Endothelial cell of umbilical vein (primary cell): Measurements from ENCODE around the gene THSD4. TPM values are rescaled to one million over a fixed set of nuclear protein-coding genes. Genes with fewer than 3 reads are reported as not detected.

Source experiments
- BruUV-seq: library from RNA; stranded (reverse); fragments of 400-500 nt; replicated peaks from 2 replicates; lab custom pipeline; 2021; lab: Mats Ljungman, UMichigan
- CTCF ChIA-PET: fragments of 300-600, 350-600 bp; sonication (Branson Sonifier 250); formaldehyde crosslinking; loops from one replicate; lab custom pipeline; 2021; ENCODE audit warnings: antibody characterized with exemption, inconsistent platforms; lab: Charles Lee
- POLR2A ChIA-PET: fragments of 300-600, 350-600 bp; sonication (Branson Sonifier 250); formaldehyde crosslinking; loops from one replicate; lab custom pipeline; 2021; ENCODE audit warnings: antibody characterized with exemption, inconsistent platforms; lab: Charles Lee
- DNase-seq: peaks from one replicate; pipeline ENCODE4 v3.0.0-alpha.2; 2011; ENCODE audit warnings: low read depth, low spot score
- FAIRE-seq: peaks from 2 replicates; lab custom pipeline; 2011; peaks lifted over from hg19 to GRCh38; lab: Jason Lieb, UNC
- H2AFZ ChIP-seq: 2 replicates; pipeline ENCODE4 v1.6.0; 2012; ENCODE audit warnings: low read depth, low read length, control low read depth, inconsistent platforms
- H3K27ac ChIP-seq: 2 replicates; pipeline ENCODE4 v1.5.1; 2011; ENCODE audit warnings: low read depth, mild to moderate bottlenecking, control low read depth, low read length, moderate library complexity; ENCODE audit not compliant: insufficient read depth
- H3K27me3 ChIP-seq, 2 experiments: 2 replicates each; pipeline versions ENCODE4 v1.6.0 to v1.6.1; 2011; ENCODE audit warnings: low read length in 2 of 2, mixed read lengths in 1 of 2; ENCODE audit not compliant: control insufficient read depth in 2 of 2, insufficient read depth in 2 of 2
- H3K36me3 ChIP-seq, 2 experiments: 2 replicates in 1 of 2; 3 replicates in 1 of 2; pipeline ENCODE4 v1.5.1; 2011; ENCODE audit warnings: low read length in 2 of 2, mild to moderate bottlenecking in 1 of 2, moderate library complexity in 1 of 2; ENCODE audit not compliant: control insufficient read depth in 2 of 2, insufficient read depth in 2 of 2; ENCODE audit errors: extremely low read depth in 1 of 2
- H3K4me1 ChIP-seq: 3 replicates; pipeline ENCODE4 v1.5.1; 2011; ENCODE audit warnings: mild to moderate bottlenecking, low read length; ENCODE audit not compliant: control insufficient read depth, insufficient read depth; ENCODE audit errors: extremely low read depth
- H3K4me2 ChIP-seq: 2 replicates; pipeline ENCODE4 v1.6.1; 2011; ENCODE audit warnings: low read length, control low read depth, mixed read lengths; ENCODE audit not compliant: insufficient read depth
- H3K4me3 ChIP-seq, 3 experiments: fragments of 200-600 bp in 1 of 3; sonication (generic), shearing (Covaris generic) in 1 of 3; replicated peaks in 1 of 3; 2 replicates each; pipeline ENCODE4 v1.5.1; 2011 to 2016; ENCODE audit warnings: control low read depth in 3 of 3, low read length in 3 of 3, mild to moderate bottlenecking in 2 of 3, inconsistent platforms in 1 of 3, low read depth in 1 of 3, moderate library complexity in 1 of 3; ENCODE audit not compliant: insufficient read depth in 1 of 3
- H3K79me2 ChIP-seq: 2 replicates; pipeline ENCODE4 v1.6.0; 2012; ENCODE audit warnings: low read length, inconsistent platforms; ENCODE audit not compliant: control insufficient read depth, insufficient read depth
- H3K9ac ChIP-seq: replicated peaks from 2 replicates; pipeline ENCODE3; 2011; ENCODE audit warnings: low read length, control low read depth; ENCODE audit not compliant: insufficient read depth; ENCODE audit errors: extremely low read depth
- H3K9me1 ChIP-seq: replicated peaks from 3 replicates; pipeline ENCODE4 v1.6.0; 2011; ENCODE audit warnings: mild to moderate bottlenecking, low read length; ENCODE audit not compliant: control insufficient read depth, insufficient read depth; ENCODE audit errors: extremely low read depth
- H3K9me3 ChIP-seq: replicated peaks from 2 replicates; pipeline ENCODE4 v1.5.1; 2012; ENCODE audit warnings: low read length, inconsistent platforms; ENCODE audit not compliant: control insufficient read depth, insufficient read depth
- H4K20me1 ChIP-seq: replicated peaks from 2 replicates; pipeline ENCODE3; 2011; ENCODE audit warnings: mild to moderate bottlenecking, low read length; ENCODE audit not compliant: control insufficient read depth, insufficient read depth; ENCODE audit errors: extremely low read depth
- EZH2 ChIP-seq: IDR thresholded peaks from 2 replicates; pipeline ENCODE4 v1.6.1; 2012; ENCODE audit warnings: borderline replicate concordance, low read depth, mild to moderate bottlenecking, moderate library complexity, low read length, inconsistent platforms; ENCODE audit not compliant: severe bottlenecking
- FOS ChIP-seq: IDR thresholded peaks from 2 replicates; pipeline ENCODE4 v1.6.1; 2011; ENCODE audit warnings: mild to moderate bottlenecking, low read length, moderate library complexity, borderline replicate concordance; ENCODE audit not compliant: insufficient read depth
- GATA2 ChIP-seq: IDR thresholded peaks from 2 replicates; pipeline ENCODE4 v1.7.0; 2011; ENCODE audit warnings: low read depth, mild to moderate bottlenecking, moderate library complexity, mixed read lengths, low read length; ENCODE audit not compliant: insufficient read length, insufficient read depth
- JUN ChIP-seq: IDR thresholded peaks from 2 replicates; pipeline ENCODE4 v1.6.1; 2011; ENCODE audit warnings: borderline replicate concordance, low read depth; ENCODE audit not compliant: insufficient read length, insufficient read depth
- MAX ChIP-seq: IDR thresholded peaks from 2 replicates; pipeline ENCODE4 v1.6.1; 2011; ENCODE audit not compliant: insufficient read depth, insufficient read length
- MYC ChIP-seq: IDR thresholded peaks from one replicate; pipeline ENCODE4 v1.6.1; 2011; ENCODE audit warnings: mild to moderate bottlenecking, low read depth, low read length
- POLR2A ChIP-seq: IDR thresholded peaks from 2 replicates; pipeline ENCODE4 v1.6.1; 2012; ENCODE audit warnings: low read depth, mild to moderate bottlenecking, control low read depth, low read length
- POLR2AphosphoS5 ChIP-seq: IDR thresholded peaks from 2 replicates; pipeline ENCODE4 v1.6.1; 2012; ENCODE audit warnings: low read depth, mild to moderate bottlenecking, control low read depth, low read length, moderate library complexity; ENCODE audit not compliant: insufficient read depth
- dilution Hi-C: fragments of 300-500 bp; cut with MboI; formaldehyde crosslinking; loops from one replicate; pipeline ENCODE4 v1.15.0; 2019; ENCODE audit warnings: low sequenced_read_pairs; ENCODE audit not compliant: extremely low pct_ligation_motif_present
- intact Hi-C: fragments of 100-400 bp; cut with micrococcal nuclease; formaldehyde crosslinking; loops from one replicate; pipeline ENCODE4 v1.10.0; 2022
- polyA plus RNA-seq, 4 experiments: library from polyadenylated mRNA; depleted of rRNA in 3 of 4; stranded (reverse) in 3 of 4; unstranded in 1 of 4; fragments of >200 nt; gene quantifications; 2 replicates each; pipeline versions ENCODE4 v1.2.1 to v1.2.3, GENCODE V29; 2011 to 2012; ENCODE audit warnings: missing spikeins in 1 of 4
- total RNA-seq: library from RNA; stranded (reverse); gene quantifications from 2 replicates; pipeline ENCODE4 v1.2.3, GENCODE V29; 2021
- TF ChIP-seq, protein P1 (sequence below), 2 donors: IDR thresholded peaks; 1 replicate in 1 of 2; 2 replicates in 1 of 2; pipeline ENCODE4 v1.5.1; 2011; ENCODE audit warnings: low read length in 2 of 2, mild to moderate bottlenecking in 2 of 2, moderate library complexity in 2 of 2, control low read depth in 1 of 2, inconsistent platforms in 1 of 2, low read depth in 1 of 2; ENCODE audit not compliant: insufficient read depth in 1 of 2; ENCODE audit errors: extremely low read depth in 1 of 2

Gene THSD4
- total and polyA plus RNA-seq, 2 donors (not counting 3 experiments of a cell fraction or from before 2014, with no cell fraction given) = 9.9 to 25.4 TPM

DNA sequence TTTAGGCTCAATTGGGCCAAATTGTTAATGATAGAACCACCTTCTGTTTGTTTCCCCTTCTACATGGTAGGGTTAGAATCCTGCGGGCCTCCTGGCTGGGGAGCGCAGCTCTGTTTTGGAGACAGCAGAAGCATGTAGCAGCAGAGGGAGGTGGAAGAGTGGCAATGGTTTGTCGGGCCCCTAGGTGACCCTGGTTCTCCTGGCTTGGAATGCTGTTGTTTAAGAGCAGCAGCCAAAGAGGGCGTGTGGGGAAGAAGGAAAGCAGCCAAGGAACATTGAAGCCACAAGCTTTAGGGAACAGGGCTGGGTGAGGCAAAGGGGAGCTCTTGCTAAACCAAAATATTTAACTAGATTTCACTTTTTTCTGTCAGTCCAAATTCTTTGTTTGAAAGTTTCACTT, 481.4 kb downstream of the THSD4 start:
- intact Hi-C loops = no loop called here
- CTCF ChIA-PET = no interaction called here
- Histone ChIP-seq H3K79me2 (no peaks in the 10 kb centered on the region), H3K9me3 (no peaks in the 10 kb centered on the region), H3K36me3 (no peaks in the 10 kb centered on the region), H3K9me1 (no peaks in the 10 kb centered on the region), H3K4me2 (no peak overlapping the region), H3K4me1 (no peaks in the 10 kb centered on the region), H3K27ac (no peak overlapping the region), H4K20me1 (no peaks in the 10 kb centered on the region), H3K4me3 (no peak overlapping the region), H2AFZ (no peak overlapping the region), H3K9ac (no peak overlapping the region), H3K27me3 (no peaks in the 10 kb centered on the region)
- FAIRE-seq (no peak), DNase-seq (no peak)
- BruUV-seq = no TSS peak
- dilution Hi-C loops = no loop called here
- POLR2A ChIA-PET = no interaction called here
- TF ChIP-seq JUN (no peak), FOS (no peak), EZH2 (no peak), POLR2AphosphoS5 (no peak)

- H2AFZ ChIP-seq = no peak overlapping the region
- no peak overlapping the region for H3K4me3 ChIP-seq
- H3K9me3 ChIP-seq = no peaks in the 10 kb centered on the region
- H3K36me3 ChIP-seq = no peaks in the 10 kb centered on the region
- no peaks in the 10 kb centered on the region for H3K9me1 ChIP-seq
- H3K4me2 ChIP-seq = no peak overlapping the region
- BruUV-seq = no TSS peak
- H3K9ac ChIP-seq = no peak overlapping the region
- intact Hi-C loops = no loop called here
- H3K27me3 ChIP-seq = no peaks in the 10 kb centered on the region
- FAIRE-seq (no peak), DNase-seq (no peak)
- H3K79me2 ChIP-seq = no peaks in the 10 kb centered on the region
- no peak for TF ChIP-seq GATA2
- no peak for TF ChIP-seq EZH2
- TF ChIP-seq POLR2AphosphoS5 = no peak
- TF ChIP-seq FOS = no peak
- no peak for TF ChIP-seq MYC
- TF ChIP-seq MAX = no peak
- TF ChIP-seq, protein P1, sequence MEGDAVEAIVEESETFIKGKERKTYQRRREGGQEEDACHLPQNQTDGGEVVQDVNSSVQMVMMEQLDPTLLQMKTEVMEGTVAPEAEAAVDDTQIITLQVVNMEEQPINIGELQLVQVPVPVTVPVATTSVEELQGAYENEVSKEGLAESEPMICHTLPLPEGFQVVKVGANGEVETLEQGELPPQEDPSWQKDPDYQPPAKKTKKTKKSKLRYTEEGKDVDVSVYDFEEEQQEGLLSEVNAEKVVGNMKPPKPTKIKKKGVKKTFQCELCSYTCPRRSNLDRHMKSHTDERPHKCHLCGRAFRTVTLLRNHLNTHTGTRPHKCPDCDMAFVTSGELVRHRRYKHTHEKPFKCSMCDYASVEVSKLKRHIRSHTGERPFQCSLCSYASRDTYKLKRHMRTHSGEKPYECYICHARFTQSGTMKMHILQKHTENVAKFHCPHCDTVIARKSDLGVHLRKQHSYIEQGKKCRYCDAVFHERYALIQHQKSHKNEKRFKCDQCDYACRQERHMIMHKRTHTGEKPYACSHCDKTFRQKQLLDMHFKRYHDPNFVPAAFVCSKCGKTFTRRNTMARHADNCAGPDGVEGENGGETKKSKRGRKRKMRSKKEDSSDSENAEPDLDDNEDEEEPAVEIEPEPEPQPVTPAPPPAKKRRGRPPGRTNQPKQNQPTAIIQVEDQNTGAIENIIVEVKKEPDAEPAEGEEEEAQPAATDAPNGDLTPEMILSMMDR (IDR thresholded peaks at IDR 0.05; ENCODE audit: extremely low read depth in 1 of 2, insufficient read depth in 1 of 2, low read depth in 1 of 2, low read length in 2 of 2) = no peak
- TF ChIP-seq JUN = no peak
- no peak for TF ChIP-seq POLR2A
- POLR2A ChIA-PET = interaction anchor here (0.6 kb wide), 1 partner anchor 11 kb away, joined by 3 read pairs; no protein-coding TSS in a partner anchor
- no peak overlapping the region for H3K27ac ChIP-seq
- no peaks in the 10 kb centered on the region for H3K4me1 ChIP-seq
- CTCF ChIA-PET = no interaction called here
- no peaks in the 10 kb centered on the region for H4K20me1 ChIP-seq
- dilution Hi-C loops = no loop called here
Observed at GRCh38 chr15:71597126-71597525, 481.9 kb downstream of the THSD4 start.
